A549 (cell line): ENCODE results near the gene SAT2.

Source experiments
- EP300 ChIP-seq, 2 experiments: fragments of >200 bp; sonication (Bioruptor Twin); formaldehyde crosslinking; IDR thresholded peaks; 2 replicates in 1 of 2; 3 replicates in 1 of 2; pipeline ENCODE4 v1.6.1; 2016 to 2017
- KDM5A ChIP-seq: fragments of 200-600 bp; sonication (generic); IDR thresholded peaks from 2 replicates; pipeline ENCODE4 v1.6.1; 2016; ENCODE audit warnings: antibody characterized with exemption, mild to moderate bottlenecking
- MYC ChIP-seq: IDR thresholded peaks from 2 replicates; pipeline ENCODE4 v1.6.1; 2012; ENCODE audit warnings: mild to moderate bottlenecking, inconsistent platforms, low read length, improper control_type of control experiment, borderline replicate concordance
- POLR2A ChIP-seq: IDR thresholded peaks from 2 replicates; pipeline ENCODE4 v1.6.1; 2012; ENCODE audit warnings: mild to moderate bottlenecking, low read length
- POLR2AphosphoS2 ChIP-seq: conservative IDR thresholded peaks from 2 replicates; pipeline ENCODE4 v1.6.1; 2012; ENCODE audit warnings: low read length, improper control_type of control experiment, inconsistent platforms
- RFX5 ChIP-seq: fragments of 450-650 bp; IDR thresholded peaks from 2 replicates; pipeline ENCODE4 v1.7.1; 2014; ENCODE audit warnings: antibody characterized with exemption, mild to moderate bottlenecking, moderate library complexity
- SMC3 ChIP-seq: fragments of >200 bp; sonication (Bioruptor Twin); formaldehyde crosslinking; IDR thresholded peaks from 3 replicates; pipeline ENCODE4 v1.6.1; 2018; ENCODE audit warnings: inconsistent platforms
- TP53 ChIP-seq: fragments of 250-450 bp; sonication (Bioruptor Pico); IDR thresholded peaks from 2 replicates; pipeline ENCODE4 v1.5.0; 2021; ENCODE audit warnings: mild to moderate bottlenecking, moderate library complexity
- ZNF302 ChIP-seq: fragments of 250-450 bp; sonication (Bioruptor Pico); IDR thresholded peaks from 2 replicates; pipeline ENCODE4 v1.9.0; 2021; ENCODE audit warnings: inconsistent platforms, mild to moderate bottlenecking, moderate library complexity
- TF ChIP-seq, protein P1 (sequence below): fragments of >200 bp; sonication (Bioruptor Twin); formaldehyde crosslinking; IDR thresholded peaks from 3 replicates; pipeline ENCODE4 v1.5.1; 2016
- TF ChIP-seq, protein P2 (sequence below): fragments of 450-650 bp; IDR thresholded peaks from 2 replicates; pipeline ENCODE4 v1.6.1; 2014; ENCODE audit warnings: antibody characterized with exemption
- TF ChIP-seq, protein P3 (sequence below): IDR thresholded peaks from 2 replicates; pipeline ENCODE4 v1.6.1; 2012
- TF ChIP-seq, protein P4 (sequence below): fragments of >200 bp; sonication (Bioruptor Twin); formaldehyde crosslinking; IDR thresholded peaks from 2 replicates; pipeline ENCODE4 v1.6.1; 2016

DNA sequence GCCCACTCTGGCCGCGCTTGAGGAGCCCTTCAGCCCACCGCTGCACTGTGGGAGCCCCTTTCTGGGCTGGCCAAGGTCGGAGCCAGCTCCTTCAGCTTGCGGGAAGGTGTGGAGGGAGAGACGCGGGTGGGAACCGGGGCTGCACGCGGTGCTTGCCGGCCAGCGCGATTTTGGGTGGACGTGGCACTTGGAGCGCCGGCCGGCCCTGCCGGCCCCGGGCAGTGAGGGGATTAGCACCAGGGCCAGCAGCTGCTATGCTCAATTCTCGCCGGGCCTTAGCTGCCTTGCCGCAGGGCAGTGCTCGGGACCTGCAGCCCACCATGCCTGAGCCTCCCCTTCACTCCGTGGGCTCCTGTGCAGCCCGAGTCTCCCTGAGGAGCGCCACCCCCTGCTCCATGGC, 13.2 kb upstream of the SAT2 start:
- TF ChIP-seq, protein P1, sequence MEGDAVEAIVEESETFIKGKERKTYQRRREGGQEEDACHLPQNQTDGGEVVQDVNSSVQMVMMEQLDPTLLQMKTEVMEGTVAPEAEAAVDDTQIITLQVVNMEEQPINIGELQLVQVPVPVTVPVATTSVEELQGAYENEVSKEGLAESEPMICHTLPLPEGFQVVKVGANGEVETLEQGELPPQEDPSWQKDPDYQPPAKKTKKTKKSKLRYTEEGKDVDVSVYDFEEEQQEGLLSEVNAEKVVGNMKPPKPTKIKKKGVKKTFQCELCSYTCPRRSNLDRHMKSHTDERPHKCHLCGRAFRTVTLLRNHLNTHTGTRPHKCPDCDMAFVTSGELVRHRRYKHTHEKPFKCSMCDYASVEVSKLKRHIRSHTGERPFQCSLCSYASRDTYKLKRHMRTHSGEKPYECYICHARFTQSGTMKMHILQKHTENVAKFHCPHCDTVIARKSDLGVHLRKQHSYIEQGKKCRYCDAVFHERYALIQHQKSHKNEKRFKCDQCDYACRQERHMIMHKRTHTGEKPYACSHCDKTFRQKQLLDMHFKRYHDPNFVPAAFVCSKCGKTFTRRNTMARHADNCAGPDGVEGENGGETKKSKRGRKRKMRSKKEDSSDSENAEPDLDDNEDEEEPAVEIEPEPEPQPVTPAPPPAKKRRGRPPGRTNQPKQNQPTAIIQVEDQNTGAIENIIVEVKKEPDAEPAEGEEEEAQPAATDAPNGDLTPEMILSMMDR = no peak
- TF ChIP-seq POLR2AphosphoS2 (no peak), ZNF302 (CRISPR knock-in tag) (no peak), SMC3 (no peak), RFX5 (no peak), TP53 (CRISPR knock-in tag) (no peak), MYC (no peak), POLR2A (no peak), EP300 (IDR thresholded peaks at IDR 0.05) (no peak), KDM5A (no peak)
- TF ChIP-seq, protein P2, sequence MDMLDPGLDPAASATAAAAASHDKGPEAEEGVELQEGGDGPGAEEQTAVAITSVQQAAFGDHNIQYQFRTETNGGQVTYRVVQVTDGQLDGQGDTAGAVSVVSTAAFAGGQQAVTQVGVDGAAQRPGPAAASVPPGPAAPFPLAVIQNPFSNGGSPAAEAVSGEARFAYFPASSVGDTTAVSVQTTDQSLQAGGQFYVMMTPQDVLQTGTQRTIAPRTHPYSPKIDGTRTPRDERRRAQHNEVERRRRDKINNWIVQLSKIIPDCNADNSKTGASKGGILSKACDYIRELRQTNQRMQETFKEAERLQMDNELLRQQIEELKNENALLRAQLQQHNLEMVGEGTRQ = no peak
- TF ChIP-seq, protein P3, sequence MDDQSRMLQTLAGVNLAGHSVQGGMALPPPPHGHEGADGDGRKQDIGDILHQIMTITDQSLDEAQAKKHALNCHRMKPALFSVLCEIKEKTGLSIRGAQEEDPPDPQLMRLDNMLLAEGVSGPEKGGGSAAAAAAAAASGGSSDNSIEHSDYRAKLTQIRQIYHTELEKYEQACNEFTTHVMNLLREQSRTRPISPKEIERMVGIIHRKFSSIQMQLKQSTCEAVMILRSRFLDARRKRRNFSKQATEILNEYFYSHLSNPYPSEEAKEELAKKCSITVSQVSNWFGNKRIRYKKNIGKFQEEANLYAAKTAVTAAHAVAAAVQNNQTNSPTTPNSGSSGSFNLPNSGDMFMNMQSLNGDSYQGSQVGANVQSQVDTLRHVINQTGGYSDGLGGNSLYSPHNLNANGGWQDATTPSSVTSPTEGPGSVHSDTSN = no peak
- TF ChIP-seq, protein P4, sequence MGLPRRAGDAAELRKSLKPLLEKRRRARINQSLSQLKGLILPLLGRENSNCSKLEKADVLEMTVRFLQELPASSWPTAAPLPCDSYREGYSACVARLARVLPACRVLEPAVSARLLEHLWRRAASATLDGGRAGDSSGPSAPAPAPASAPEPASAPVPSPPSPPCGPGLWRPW = no peak
